Measurements from ENCODE around the gene RHBDF2. TPM values are rescaled to one million over a fixed set of nuclear protein-coding genes. Genes with fewer than 3 reads are reported as not detected.

The RHBDF2 gene
- total RNA-seq, 2 donors from 2014 or later = 11.6 to 23.9 TPM

- Histone ChIP-seq H3K27ac (no peak overlapping the region), H3K9ac (ENCODE audit: low read depth in 2 of 2, low read length in 2 of 2) (no peak overlapping the region), H3K4me1 (no peaks in the 10 kb centered on the region), H3K4me3 (no peak overlapping the region), H3K9me3 (no peaks in the 10 kb centered on the region), H3K36me3 (no peaks in the 10 kb centered on the region), H3K27me3 (no peaks in the 10 kb centered on the region)
- no peak for DNase-seq
- intact Hi-C loops (cut with DNase I) = no loop called here
- no peak for TF ChIP-seq CTCF (IDR thresholded peaks at IDR 0.05)
Observed at GRCh38 chr17:76444518-76445311, 56.5 kb downstream of the RHBDF2 start.

- no peaks in the 10 kb centered on the region for H3K27me3 ChIP-seq
- H3K27ac ChIP-seq = no peak overlapping the region
- H3K4me1 ChIP-seq = no peaks in the 10 kb centered on the region
- DNase-seq = no peak
- H3K9ac ChIP-seq (ENCODE audit: low read depth in 2 of 2, low read length in 2 of 2) = no peak overlapping the region
- H3K4me3 ChIP-seq = no peak overlapping the region
- no peaks in the 10 kb centered on the region for H3K9me3 ChIP-seq
- intact Hi-C loops (cut with DNase I) = no loop called here
- no peaks in the 10 kb centered on the region for H3K36me3 ChIP-seq
- no peak for TF ChIP-seq CTCF (IDR thresholded peaks at IDR 0.05)
Observed at GRCh38 chr17:76442341-76443338, 58.6 kb downstream of the RHBDF2 start.

DNA sequence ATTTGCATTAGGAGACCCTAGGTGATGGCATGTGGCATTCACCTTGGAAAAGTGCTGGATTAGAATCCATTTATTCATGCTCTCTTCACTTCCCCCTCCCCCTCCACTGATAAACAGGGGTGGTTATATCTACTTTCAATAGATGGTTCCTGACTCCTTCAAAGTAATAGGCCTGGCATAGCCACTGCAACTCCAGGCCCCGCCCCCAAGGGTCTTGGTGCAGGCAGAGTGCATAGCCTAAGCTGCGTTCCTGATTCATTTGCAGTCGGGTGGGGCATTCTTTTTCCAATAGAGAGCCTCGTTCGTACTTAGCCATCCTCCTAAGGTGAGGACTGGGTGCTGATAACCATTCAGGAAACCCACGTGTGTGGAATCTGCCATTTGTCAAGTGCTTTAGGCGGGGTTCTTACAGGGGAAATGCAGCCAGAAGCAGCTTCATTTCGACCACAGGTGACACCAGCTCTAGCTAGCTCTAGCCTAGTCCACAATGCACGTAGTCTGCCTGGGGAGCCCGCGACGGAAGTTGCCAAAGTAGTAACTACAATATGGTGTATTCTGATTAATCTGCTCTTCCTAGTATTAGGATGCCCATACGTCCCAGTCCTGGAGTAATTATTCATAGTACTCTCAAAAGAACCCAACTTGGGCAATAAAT lies 59.4 kb downstream of the RHBDF2 start:
- intact Hi-C loops (cut with DNase I) = no loop called here
- H3K9me3 ChIP-seq = no peaks in the 10 kb centered on the region
- H3K27ac ChIP-seq = no peak overlapping the region
- H3K9ac ChIP-seq (ENCODE audit: low read depth in 2 of 2, low read length in 2 of 2) = no peak overlapping the region
- no peak for DNase-seq
- no peak for TF ChIP-seq CTCF (IDR thresholded peaks at IDR 0.05)
- no peaks in the 10 kb centered on the region for H3K36me3 ChIP-seq
- H3K27me3 ChIP-seq = no peaks in the 10 kb centered on the region
- no peak overlapping the region for H3K4me3 ChIP-seq
- no peaks in the 10 kb centered on the region for H3K4me1 ChIP-seq

DNA sequence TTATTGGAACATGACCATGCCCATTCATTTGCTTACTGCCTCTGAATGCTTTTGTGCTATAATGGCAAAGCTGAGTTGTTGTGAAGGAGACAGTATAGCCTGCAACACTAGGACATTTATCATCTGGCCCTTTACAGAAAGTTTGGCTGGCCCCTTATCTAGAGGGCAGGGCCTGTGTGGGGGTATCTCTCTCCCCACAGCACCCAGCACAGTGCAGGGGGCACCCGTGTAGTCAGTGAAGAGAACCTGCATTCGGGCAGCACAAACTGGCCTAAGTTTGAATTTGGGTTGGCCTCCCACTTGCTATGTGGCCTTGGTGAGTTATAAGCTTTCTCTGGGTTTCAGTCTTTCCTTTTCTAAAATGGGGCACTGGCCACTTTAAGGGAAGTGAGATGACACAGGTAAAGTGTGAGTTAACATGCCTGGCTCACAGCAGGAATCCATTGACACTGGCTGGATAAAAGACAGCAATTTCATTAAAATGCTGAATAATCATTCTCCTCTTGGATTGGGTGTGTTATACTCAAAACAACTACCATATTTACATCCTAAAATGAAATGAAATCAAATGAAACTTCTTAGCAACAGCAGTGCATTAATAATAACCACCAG lies 60.4 kb downstream of the RHBDF2 start:
- H3K9me3 ChIP-seq = no peaks in the 10 kb centered on the region
- no peak overlapping the region for H3K9ac ChIP-seq (ENCODE audit: low read depth in 2 of 2, low read length in 2 of 2)
- H3K4me1 ChIP-seq = no peaks in the 10 kb centered on the region
- H3K27me3 ChIP-seq = no peaks in the 10 kb centered on the region
- intact Hi-C loops (cut with DNase I) = no loop called here
- DNase-seq = no peak
- no peak overlapping the region for H3K27ac ChIP-seq
- H3K4me3 ChIP-seq = no peak overlapping the region
- TF ChIP-seq CTCF (IDR thresholded peaks at IDR 0.05) = no peak
- no peaks in the 10 kb centered on the region for H3K36me3 ChIP-seq
